ENCODE measurements around the gene NCKAP5. TPM values are rescaled to one million over a fixed set of nuclear protein-coding genes. Genes with fewer than 3 reads are reported as not detected.

NCKAP5 gene
- total and polyA plus RNA-seq, 7 donors, result 0.03 to 1.2 (median 0.22) TPM

GRCh38 chr2:133158442-133158841 is 409.8 kb downstream of the NCKAP5 start:
- intact Hi-C loops (cut with DNase I), result no loop called here
- no peak overlapping the region for H3K27ac ChIP-seq
- DNase-seq (no peak), ATAC-seq (no peak)
- TF ChIP-seq CTCF (IDR thresholded peaks at IDR 0.05), result no peak
- no peaks in the 10 kb centered on the region for H3K27me3 ChIP-seq (ENCODE audit: insufficient read depth in 3 of 3, low read length in 2 of 3)
- H3K4me3 ChIP-seq, result no peak overlapping the region
- no peaks in the 10 kb centered on the region for H3K36me3 ChIP-seq (ENCODE audit: insufficient read depth in 1 of 2, low read depth in 1 of 2)
- H3K9me3 ChIP-seq, result no peaks in the 10 kb centered on the region
- no peaks in the 10 kb centered on the region for H3K4me1 ChIP-seq

DNA sequence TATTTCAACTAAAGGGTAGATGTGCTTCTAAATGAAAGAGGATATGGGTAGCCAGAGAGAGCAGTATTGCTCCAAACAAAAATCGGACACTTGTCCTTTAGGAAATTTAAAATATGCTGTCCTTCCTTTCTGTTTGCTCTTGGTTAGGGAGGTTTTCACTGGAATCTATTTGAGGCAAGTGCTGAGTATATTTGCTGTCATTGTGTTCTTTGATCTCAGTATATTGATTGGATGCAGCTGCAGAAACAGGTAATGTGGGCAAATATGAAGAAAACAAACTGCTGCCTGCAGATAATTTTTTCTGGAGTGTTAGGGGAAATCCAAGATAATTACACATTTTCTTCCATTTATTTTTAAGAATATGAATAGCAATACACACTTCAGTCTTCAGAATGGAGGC is 410.2 kb downstream of the NCKAP5 start:
- TF ChIP-seq CTCF (IDR thresholded peaks at IDR 0.05), result no peak
- intact Hi-C loops (cut with DNase I), result no loop called here
- WGBS, 3 donors, result 0 to 94% (median 85%) methylated on average over 1 of the region's 1 CpG
- no peaks in the 10 kb centered on the region for H3K27me3 ChIP-seq (ENCODE audit: insufficient read depth in 3 of 3, low read length in 2 of 3)
- no peaks in the 10 kb centered on the region for H3K36me3 ChIP-seq (ENCODE audit: insufficient read depth in 1 of 2, low read depth in 1 of 2)
- no peaks in the 10 kb centered on the region for H3K4me1 ChIP-seq
- no peak overlapping the region for H3K27ac ChIP-seq
- no peaks in the 10 kb centered on the region for H3K9me3 ChIP-seq
- DNase-seq (no peak), ATAC-seq (no peak)
- H3K4me3 ChIP-seq, result no peak overlapping the region

DNA sequence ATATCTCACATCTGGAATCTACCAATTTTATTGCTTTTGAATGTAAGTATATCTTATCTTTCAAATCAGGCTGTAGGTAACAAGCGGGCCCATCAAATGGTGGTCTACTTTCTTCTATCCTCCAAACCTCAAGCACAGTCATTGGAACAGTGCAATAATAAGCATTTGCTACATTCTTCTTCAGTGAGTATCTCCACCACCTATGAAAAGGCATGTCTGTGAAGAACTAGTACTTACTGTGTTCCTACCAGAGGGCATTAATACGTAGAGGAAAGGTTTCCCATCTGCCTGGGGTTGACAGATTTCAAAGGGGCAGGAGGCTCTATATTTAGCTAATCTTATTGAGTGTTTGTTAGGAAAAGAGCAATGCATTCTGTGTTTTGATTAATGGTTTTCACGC is 411.1 kb downstream of the NCKAP5 start:
- Histone ChIP-seq H3K4me1 (no peaks in the 10 kb centered on the region), H3K27me3 (ENCODE audit: insufficient read depth in 3 of 3, low read length in 2 of 3) (no peaks in the 10 kb centered on the region), H3K9me3 (no peaks in the 10 kb centered on the region), H3K36me3 (ENCODE audit: insufficient read depth in 1 of 2, low read depth in 1 of 2) (no peaks in the 10 kb centered on the region), H3K27ac (no peak overlapping the region), H3K4me3 (no peak overlapping the region)
- ATAC-seq, result no peak
- 89 to 96% (median 92%) methylated on average over 3 of the region's 3 CpGs for WGBS, 3 donors
- no peak for DNase-seq
- TF ChIP-seq CTCF (IDR thresholded peaks at IDR 0.05), result no peak
- intact Hi-C loops (cut with DNase I), result no loop called here

DNA sequence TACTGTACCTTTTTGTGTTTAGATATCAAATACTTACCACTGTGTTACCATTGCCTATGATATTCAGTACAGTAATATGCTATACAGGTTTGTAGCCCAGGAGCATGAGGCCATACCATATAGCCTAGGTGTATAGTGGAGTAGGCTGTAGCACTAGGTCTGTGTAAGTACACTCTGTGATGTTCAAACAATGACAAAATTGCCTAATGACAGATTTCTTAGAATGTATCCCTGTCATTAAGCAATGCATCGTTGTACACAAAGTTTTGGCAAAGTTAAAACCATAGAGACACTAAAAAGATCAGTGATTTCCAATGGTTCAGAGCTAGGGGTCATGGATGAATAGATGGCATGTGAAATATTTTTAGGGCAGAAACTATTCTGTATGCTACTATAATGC is 415.5 kb downstream of the NCKAP5 start:
- Histone ChIP-seq H3K9me3 (no peaks in the 10 kb centered on the region), H3K36me3 (ENCODE audit: insufficient read depth in 1 of 2, low read depth in 1 of 2) (no peaks in the 10 kb centered on the region), H3K27ac (no peak overlapping the region), H3K27me3 (ENCODE audit: insufficient read depth in 3 of 3, low read length in 2 of 3) (no peaks in the 10 kb centered on the region), H3K4me3 (no peak overlapping the region), H3K4me1 (no peaks in the 10 kb centered on the region)
- no peak for TF ChIP-seq CTCF (IDR thresholded peaks at IDR 0.05)
- DNase-seq, result no peak
- WGBS, 3 donors, result 74 to 81% (median 79%) methylated on average over 1 of the region's 1 CpG
- no peak for ATAC-seq
- intact Hi-C loops (cut with DNase I), result no loop called here

- no peaks in the 10 kb centered on the region for H3K9me3 ChIP-seq
- H3K4me1 ChIP-seq, result no peaks in the 10 kb centered on the region
- H3K27me3 ChIP-seq (ENCODE audit: insufficient read depth in 3 of 3, low read length in 2 of 3), result no peaks in the 10 kb centered on the region
- WGBS, 3 donors, result 77 to 87% (median 81%) methylated on average over 2 of the region's 2 CpGs
- DNase-seq (no peak), ATAC-seq (no peak)
- H3K36me3 ChIP-seq (ENCODE audit: insufficient read depth in 1 of 2, low read depth in 1 of 2), result no peaks in the 10 kb centered on the region
- no peak overlapping the region for H3K27ac ChIP-seq
- no peak overlapping the region for H3K4me3 ChIP-seq
- no peak for TF ChIP-seq CTCF (IDR thresholded peaks at IDR 0.05)
- intact Hi-C loops (cut with DNase I), result no loop called here
These were observed 420.1 kb downstream of the NCKAP5 start for GRCh38 chr2:133148187-133148586.
